NCI-H128 (cell line): Measurements from ENCODE around the gene UGP2.
A peak's percentile ranks its signal among the peaks of the same experiment; 100 is the strongest.

Experiments
- DNase-seq: peaks from one replicate; lab custom pipeline; 2025; ENCODE audit not compliant: unreplicated experiment; lab: John Stamatoyannopoulos, UW

UGP2 gene

DNA sequence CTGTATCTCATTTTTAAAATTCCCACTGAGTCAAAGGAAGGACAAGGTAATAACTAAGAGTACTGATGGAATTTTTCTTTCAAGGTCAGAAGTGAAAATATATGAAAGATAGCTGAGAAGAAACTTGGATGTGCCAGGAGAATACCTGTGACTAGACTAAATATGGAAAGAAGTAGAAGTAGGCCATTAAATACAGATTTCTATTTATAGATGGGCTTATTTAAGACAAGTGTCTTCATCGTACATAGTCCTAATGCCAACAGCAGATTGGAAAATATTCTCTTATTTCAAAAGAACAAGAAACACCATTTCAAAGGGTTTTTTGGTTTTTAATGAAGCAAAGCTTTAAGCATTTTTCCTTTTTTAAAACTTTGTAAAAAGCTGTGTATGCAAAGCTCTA is 22.0 kb downstream of the UGP2 start:
- no peak for DNase-seq

DNA sequence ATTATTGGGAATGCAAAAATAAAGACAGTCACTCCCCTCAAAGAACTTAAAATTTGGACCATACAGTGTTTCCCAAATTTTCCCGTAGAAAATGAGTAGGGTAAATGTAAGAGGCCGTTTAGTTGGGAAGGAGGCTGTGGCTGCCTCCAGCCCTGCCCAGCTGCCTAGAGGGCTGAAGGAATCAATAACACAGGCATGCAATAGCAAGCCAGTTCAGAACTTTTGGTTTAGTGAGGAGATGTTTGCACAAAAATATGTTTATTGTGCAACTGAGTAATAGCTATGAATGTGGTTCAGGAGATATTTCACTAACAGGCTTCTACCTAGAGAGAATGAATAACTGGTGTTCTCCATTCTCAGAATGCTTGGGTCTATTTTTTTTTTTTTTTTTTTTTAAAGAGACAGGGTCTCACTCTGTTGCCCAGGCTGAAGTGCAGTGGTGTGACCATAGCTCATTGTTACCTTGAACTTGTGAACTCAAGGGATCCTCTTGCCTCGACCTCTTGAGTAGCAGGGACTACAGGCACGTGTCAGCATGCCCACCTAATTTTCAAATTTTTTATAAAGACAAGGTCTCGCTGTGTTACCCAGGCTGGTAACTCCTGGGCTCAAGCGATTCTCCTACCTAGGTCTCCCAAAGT is 23.6 kb downstream of the UGP2 start:
- DNase-seq, result no peak

- DNase-seq, result no peak
Measured at GRCh38 chr2:63866009-63866709, 24.5 kb downstream of the UGP2 start.

GRCh38 chr2:63870679-63871078 is 29.0 kb downstream of the UGP2 start:
- DNase-seq, result no peak

GRCh38 chr2:63871864-63872263 is 30.2 kb downstream of the UGP2 start:
- DNase-seq, result no peak

- DNase-seq, result no peak
Measured at GRCh38 chr2:63872571-63873328, 31.1 kb downstream of the UGP2 start.

DNA sequence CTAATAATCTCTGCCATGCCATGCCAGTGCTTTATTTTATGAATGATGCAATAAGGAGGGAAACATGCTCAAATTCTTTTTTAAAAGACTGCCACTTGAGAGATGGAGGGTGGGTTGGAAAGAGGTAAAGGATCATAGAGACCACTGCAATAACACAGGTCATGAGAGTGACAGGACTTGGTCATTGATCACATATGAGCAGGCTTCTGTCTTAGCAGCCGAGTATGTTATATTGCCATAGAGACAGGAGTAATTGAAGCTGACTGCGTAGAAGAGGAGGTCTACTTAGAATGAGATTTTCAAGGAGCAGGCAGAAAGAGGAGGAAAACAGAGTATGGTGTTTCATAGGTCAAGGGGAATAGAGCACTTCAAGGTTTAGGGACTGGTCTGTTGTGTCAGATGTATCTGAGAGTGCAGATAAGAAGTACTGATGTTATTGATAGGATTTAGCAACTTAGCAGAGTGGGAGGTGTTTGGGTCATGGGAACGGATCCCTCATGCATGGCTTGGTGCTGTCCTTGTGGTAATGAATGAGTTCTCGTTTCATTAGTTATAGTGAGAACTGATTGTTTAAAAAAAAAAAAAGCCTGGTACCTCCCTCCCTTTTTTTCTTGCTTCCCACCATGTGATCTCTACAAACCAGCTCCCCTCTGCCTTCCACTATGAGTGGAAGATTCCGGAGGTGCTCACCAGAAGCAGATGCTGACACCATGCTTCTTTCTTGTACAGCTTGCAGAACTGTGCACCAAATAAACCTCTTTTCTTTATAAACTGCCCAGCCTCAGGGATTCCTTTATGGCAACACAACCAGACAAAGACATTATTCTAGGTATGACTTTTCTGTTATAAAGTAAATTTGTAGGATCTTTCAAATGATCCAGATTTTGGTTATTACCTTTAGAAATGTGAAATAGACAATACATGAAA is 32.8 kb downstream of the UGP2 start:
- DNase-seq, result no peak

GRCh38 chr2:63875131-63875527 is 33.4 kb downstream of the UGP2 start:
- no peak for DNase-seq

DNA sequence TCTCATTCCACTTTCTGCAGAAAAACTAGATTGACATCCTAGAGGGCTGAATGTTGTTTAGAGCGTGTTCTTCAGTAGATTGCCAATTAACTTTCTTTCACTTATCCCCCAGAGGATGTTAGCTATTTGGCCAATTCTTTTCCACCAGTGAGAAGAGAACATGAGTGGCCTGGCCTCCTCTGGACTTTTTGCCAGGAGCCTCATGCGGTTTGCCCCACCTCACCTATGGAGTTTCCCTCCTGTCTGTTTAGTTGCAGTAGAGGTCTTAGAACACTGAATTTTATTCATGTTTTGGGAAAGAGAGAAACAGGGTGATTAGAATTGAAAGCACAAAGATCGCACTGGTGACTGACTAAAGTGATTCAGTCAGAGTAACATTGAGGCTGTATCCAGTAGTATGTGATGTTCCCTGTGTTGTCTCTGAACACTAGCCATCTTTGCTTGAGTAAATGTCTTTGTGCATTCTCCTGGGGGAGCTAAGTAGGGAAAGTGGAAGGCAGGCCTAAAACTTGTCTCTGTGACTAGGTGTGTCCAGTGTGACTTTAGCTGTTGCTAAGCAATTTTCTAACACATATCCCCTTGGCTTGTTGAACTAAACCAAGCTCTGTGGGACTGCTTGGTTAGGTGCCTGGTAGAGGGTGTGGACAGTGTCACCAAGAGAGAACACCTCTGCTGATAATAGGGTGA is 34.0 kb downstream of the UGP2 start:
- DNase-seq, result no peak

GRCh38 chr2:63876311-63876710 is 34.6 kb downstream of the UGP2 start:
- no peak for DNase-seq

DNA sequence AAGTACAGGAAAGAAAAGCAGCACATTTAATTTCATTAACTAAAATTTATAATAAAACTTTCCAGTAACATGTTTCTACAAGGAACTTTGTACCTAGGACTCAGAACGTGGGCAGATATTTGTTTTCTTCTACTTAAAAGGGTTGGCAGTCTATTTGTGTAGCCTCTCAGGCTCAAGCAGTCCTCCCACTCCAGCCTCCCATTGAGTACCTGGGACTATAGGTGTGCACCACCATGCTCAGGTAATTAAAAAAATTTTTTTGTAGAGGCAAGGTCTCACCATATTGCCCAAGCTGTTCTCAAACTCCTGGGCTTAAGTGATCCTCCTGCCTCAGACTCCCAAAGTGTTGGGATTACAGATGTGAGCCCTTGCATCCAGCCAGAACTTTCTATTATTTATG is 36.8 kb downstream of the UGP2 start:
- DNase-seq, result no peak

- DNase-seq, result no peak
Measured at GRCh38 chr2:63879876-63880433, 38.3 kb downstream of the UGP2 start.

- no peak for DNase-seq
Measured at GRCh38 chr2:63880625-63881024, 38.9 kb downstream of the UGP2 start.

GRCh38 chr2:63881205-63881604 is 39.5 kb downstream of the UGP2 start:
- no peak for DNase-seq

GRCh38 chr2:63882395-63883105 is 40.9 kb downstream of the UGP2 start:
- DNase-seq, result no peak

GRCh38 chr2:63886445-63886844 is 44.7 kb downstream of the UGP2 start:
- DNase-seq, result no peak

- no peak for DNase-seq
Measured at GRCh38 chr2:63888053-63888452, 46.4 kb downstream of the UGP2 start.

- DNase-seq, result peak; percentile 18
Measured at GRCh38 chr2:63888490-63889402, 47.0 kb downstream of the UGP2 start.

DNA sequence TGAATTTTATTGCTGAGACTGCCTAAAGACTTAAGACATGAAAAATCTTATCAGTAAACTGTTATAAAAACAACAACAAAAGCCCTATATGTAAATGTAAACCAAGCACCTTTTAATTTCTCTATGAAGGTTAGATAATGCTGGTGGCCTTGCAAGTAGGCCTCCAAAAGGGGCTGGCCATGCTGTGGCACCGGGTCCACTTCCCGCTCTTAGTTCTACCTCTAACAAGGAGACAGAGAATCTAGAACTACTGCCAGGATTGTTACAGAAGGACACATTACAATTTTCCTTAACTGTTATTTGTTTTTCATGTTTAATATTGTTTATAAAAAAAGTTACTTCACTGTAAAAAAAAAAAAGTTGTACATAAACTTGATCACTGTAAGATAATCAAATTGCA is 49.0 kb downstream of the UGP2 start:
- DNase-seq, result no peak
